Stimulated activated effector memory CD8-positive, alpha-beta T cell treated with anti-CD3 and anti-CD28 coated beads, Interleukin-12 subunit alpha, Interleukin-12 subunit beta, amount 100 ng/mL, for 72 hours (primary cell): ENCODE measurements around the gene LRRC51.
A peak's percentile ranks its signal among the peaks of the same experiment; 100 is the strongest.
"Not testable (repeated sequence)": the region's sequence is repeated elsewhere in the genome, so short reads cannot be mapped to it uniquely, and the experiment has no call there.

Source experiments
- ATAC-seq: fragments of 150-1000 bp; cut with Tn5 transposase; 2 replicates; pipeline ENCODE4 v1.10.0; 2021
- DNase-seq, 2 donors: peaks; one replicate each; pipeline ENCODE4 v3.0.0; 2021 to 2022; ENCODE audit warnings: low spot score in 2 of 2
- H3K27ac Mint-ChIP-seq: one replicate; pipeline ENCODE4 v1.8.0; 2022; ENCODE audit warnings: mild to moderate bottlenecking, mixed read lengths
- H3K36me3 Mint-ChIP-seq: one replicate; pipeline ENCODE4 v1.8.0; 2022; ENCODE audit warnings: mild to moderate bottlenecking, mixed read lengths
- H3K4me1 Mint-ChIP-seq: one replicate; pipeline ENCODE4 v1.8.0; 2022; ENCODE audit warnings: mixed read lengths
- H3K4me3 Mint-ChIP-seq: one replicate; pipeline ENCODE4 v1.8.0; 2022; ENCODE audit warnings: mild to moderate bottlenecking, mixed read lengths
- H3K9me3 Mint-ChIP-seq: one replicate; pipeline ENCODE4 v1.8.0; 2022; ENCODE audit warnings: mixed read lengths

Gene LRRC51

GRCh38 chr11:72112978-72113808 lies 32.5 kb downstream of the LRRC51 start:
- no peak for DNase-seq
- peaks cover 14% of the 10 kb centered on the region for H3K36me3 Mint-ChIP-seq
- H3K4me1 Mint-ChIP-seq: peaks cover 20% of the 10 kb centered on the region
- H3K27ac Mint-ChIP-seq: peak overlapping the region; percentile 98
- H3K4me3 Mint-ChIP-seq: peak overlapping the region; percentile 85
- no peaks in the 10 kb centered on the region for H3K9me3 Mint-ChIP-seq
- no peak for ATAC-seq

- DNase-seq (no peak), ATAC-seq (no peak)
- Mint-ChIP-seq H3K27ac (peak overlapping the region; percentile 98), H3K4me1 (peaks cover 20% of the 10 kb centered on the region), H3K4me3 (no peak overlapping the region), H3K36me3 (peaks cover 14% of the 10 kb centered on the region), H3K9me3 (no peaks in the 10 kb centered on the region)
These were observed 33.9 kb downstream of the LRRC51 start for GRCh38 chr11:72114570-72114969.

- no peaks in the 10 kb centered on the region for H3K9me3 Mint-ChIP-seq
- DNase-seq (no peak), ATAC-seq (no peak)
- peaks cover 14% of the 10 kb centered on the region for H3K36me3 Mint-ChIP-seq
- H3K4me1 Mint-ChIP-seq: peaks cover 15% of the 10 kb centered on the region
- no peak overlapping the region for H3K4me3 Mint-ChIP-seq
- no peak overlapping the region for H3K27ac Mint-ChIP-seq
These were observed 35.5 kb downstream of the LRRC51 start for GRCh38 chr11:72116019-72116755.

GRCh38 chr11:72119198-72119597 lies 38.5 kb downstream of the LRRC51 start:
- H3K9me3 Mint-ChIP-seq: no peaks in the 10 kb centered on the region
- H3K27ac Mint-ChIP-seq: no peak overlapping the region
- ATAC-seq: no peak
- no peak for DNase-seq
- H3K4me1 Mint-ChIP-seq: no peaks in the 10 kb centered on the region
- no peaks in the 10 kb centered on the region for H3K36me3 Mint-ChIP-seq
- H3K4me3 Mint-ChIP-seq: no peak overlapping the region

- DNase-seq: no peak
- Mint-ChIP-seq H3K4me3 (no peak overlapping the region), H3K9me3 (no peaks in the 10 kb centered on the region), H3K4me1 (no peaks in the 10 kb centered on the region), H3K27ac (no peak overlapping the region), H3K36me3 (no peaks in the 10 kb centered on the region)
- ATAC-seq: no peak
These were observed 40.3 kb downstream of the LRRC51 start for GRCh38 chr11:72120930-72121329.

GRCh38 chr11:72122607-72123006 lies 42.0 kb downstream of the LRRC51 start:
- Mint-ChIP-seq H3K9me3 (no peaks in the 10 kb centered on the region), H3K4me1 (no peaks in the 10 kb centered on the region), H3K36me3 (no peaks in the 10 kb centered on the region), H3K4me3 (no peak overlapping the region), H3K27ac (no peak overlapping the region)
- DNase-seq: no peak
- no peak for ATAC-seq

GRCh38 chr11:72123117-72123653 lies 42.5 kb downstream of the LRRC51 start:
- ATAC-seq (no peak), DNase-seq (no peak)
- peaks cover 3% of the 10 kb centered on the region for H3K9me3 Mint-ChIP-seq
- H3K27ac Mint-ChIP-seq: no peak overlapping the region
- H3K4me3 Mint-ChIP-seq: no peak overlapping the region
- no peaks in the 10 kb centered on the region for H3K4me1 Mint-ChIP-seq
- no peaks in the 10 kb centered on the region for H3K36me3 Mint-ChIP-seq

- Mint-ChIP-seq H3K27ac (no peak overlapping the region), H3K9me3 (peaks cover 8% of the 10 kb centered on the region), H3K4me1 (no peaks in the 10 kb centered on the region), H3K4me3 (no peak overlapping the region), H3K36me3 (no peaks in the 10 kb centered on the region)
- ATAC-seq: no peak
- no peak for DNase-seq
These were observed 43.4 kb downstream of the LRRC51 start for GRCh38 chr11:72124046-72124445.

GRCh38 chr11:72125956-72126355 lies 45.3 kb downstream of the LRRC51 start:
- ATAC-seq (no peak), DNase-seq (no peak)
- Mint-ChIP-seq H3K9me3 (peaks cover 11% of the 10 kb centered on the region), H3K36me3 (no peaks in the 10 kb centered on the region), H3K4me1 (no peaks in the 10 kb centered on the region), H3K4me3 (no peak overlapping the region), H3K27ac (no peak overlapping the region)

- Mint-ChIP-seq H3K4me1 (no peaks in the 10 kb centered on the region), H3K27ac (no peak overlapping the region), H3K4me3 (no peak overlapping the region), H3K9me3 (peaks cover 11% of the 10 kb centered on the region), H3K36me3 (no peaks in the 10 kb centered on the region)
- ATAC-seq: no peak
- DNase-seq: no peak
These were observed 47.3 kb downstream of the LRRC51 start for GRCh38 chr11:72127923-72128322.

- ATAC-seq: no peak
- no peaks in the 10 kb centered on the region for H3K4me1 Mint-ChIP-seq
- no peaks in the 10 kb centered on the region for H3K36me3 Mint-ChIP-seq
- DNase-seq: no peak
- no peak overlapping the region for H3K4me3 Mint-ChIP-seq
- no peak overlapping the region for H3K27ac Mint-ChIP-seq
- H3K9me3 Mint-ChIP-seq: peaks cover 11% of the 10 kb centered on the region
These were observed 48.7 kb downstream of the LRRC51 start for GRCh38 chr11:72129381-72129780.

- peaks cover 13% of the 10 kb centered on the region for H3K4me1 Mint-ChIP-seq
- peaks cover 11% of the 10 kb centered on the region for H3K9me3 Mint-ChIP-seq
- no peak overlapping the region for H3K4me3 Mint-ChIP-seq
- DNase-seq (no peak), ATAC-seq (no peak)
- no peaks in the 10 kb centered on the region for H3K36me3 Mint-ChIP-seq
- no peak overlapping the region for H3K27ac Mint-ChIP-seq
These were observed 52.0 kb downstream of the LRRC51 start for GRCh38 chr11:72132646-72133045.

- peaks cover 21% of the 10 kb centered on the region for H3K4me1 Mint-ChIP-seq
- H3K27ac Mint-ChIP-seq, H3K36me3 Mint-ChIP-seq, DNase-seq, H3K4me3 Mint-ChIP-seq, H3K9me3 Mint-ChIP-seq, ATAC-seq: not testable (repeated sequence)
These were observed 54.8 kb downstream of the LRRC51 start, which contains the start of gene FOLR3 for GRCh38 chr11:72135473-72135872. FOLR3 (plus strand) TSS chr11:72135725; CDS start chr11:72135953, 228 bp downstream.

- no peak for DNase-seq
- H3K4me1 Mint-ChIP-seq: peaks cover 27% of the 10 kb centered on the region
- no peaks in the 10 kb centered on the region for H3K36me3 Mint-ChIP-seq
- no peak overlapping the region for H3K27ac Mint-ChIP-seq
- no peak for ATAC-seq
- H3K4me3 Mint-ChIP-seq: no peak overlapping the region
- H3K9me3 Mint-ChIP-seq: no peaks in the 10 kb centered on the region
These were observed 55.4 kb downstream of the LRRC51 start for GRCh38 chr11:72135891-72136683.

- Mint-ChIP-seq H3K4me1 (peaks cover 34% of the 10 kb centered on the region), H3K9me3 (no peaks in the 10 kb centered on the region), H3K36me3 (no peaks in the 10 kb centered on the region), H3K27ac (no peak overlapping the region), H3K4me3 (no peak overlapping the region)
- peak; percentile 57 for ATAC-seq
- no peak for DNase-seq
These were observed 56.1 kb downstream of the LRRC51 start for GRCh38 chr11:72136684-72137262.
